Measurements from ENCODE around the gene USP24. TPM values are rescaled to one million over a fixed set of nuclear protein-coding genes. Genes with fewer than 3 reads are reported as not detected.

The USP24 gene
- total RNA-seq, 1 donor from 2014 or later: 19.7 TPM

DNA sequence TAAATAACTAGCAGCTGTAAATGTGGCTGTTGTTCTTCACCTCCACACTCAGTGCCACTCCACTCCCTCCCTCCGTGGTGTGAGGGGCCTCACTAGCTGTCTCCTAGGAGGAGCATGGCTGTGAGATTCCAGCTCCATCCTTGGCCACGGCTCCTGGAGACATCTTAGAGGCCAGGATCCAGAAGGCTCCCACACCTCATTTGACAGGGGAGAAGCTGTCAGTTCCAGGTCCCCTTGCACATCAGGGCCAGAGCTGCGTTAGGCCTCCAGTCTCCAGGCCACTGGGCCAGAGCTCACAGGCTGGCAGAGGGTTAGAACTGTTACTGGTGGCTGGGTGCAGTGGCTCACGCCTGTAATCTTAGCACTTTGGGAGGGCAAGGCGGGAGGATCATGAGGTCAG is 160.8 kb downstream of the USP24 start:
- TF ChIP-seq, protein P1, sequence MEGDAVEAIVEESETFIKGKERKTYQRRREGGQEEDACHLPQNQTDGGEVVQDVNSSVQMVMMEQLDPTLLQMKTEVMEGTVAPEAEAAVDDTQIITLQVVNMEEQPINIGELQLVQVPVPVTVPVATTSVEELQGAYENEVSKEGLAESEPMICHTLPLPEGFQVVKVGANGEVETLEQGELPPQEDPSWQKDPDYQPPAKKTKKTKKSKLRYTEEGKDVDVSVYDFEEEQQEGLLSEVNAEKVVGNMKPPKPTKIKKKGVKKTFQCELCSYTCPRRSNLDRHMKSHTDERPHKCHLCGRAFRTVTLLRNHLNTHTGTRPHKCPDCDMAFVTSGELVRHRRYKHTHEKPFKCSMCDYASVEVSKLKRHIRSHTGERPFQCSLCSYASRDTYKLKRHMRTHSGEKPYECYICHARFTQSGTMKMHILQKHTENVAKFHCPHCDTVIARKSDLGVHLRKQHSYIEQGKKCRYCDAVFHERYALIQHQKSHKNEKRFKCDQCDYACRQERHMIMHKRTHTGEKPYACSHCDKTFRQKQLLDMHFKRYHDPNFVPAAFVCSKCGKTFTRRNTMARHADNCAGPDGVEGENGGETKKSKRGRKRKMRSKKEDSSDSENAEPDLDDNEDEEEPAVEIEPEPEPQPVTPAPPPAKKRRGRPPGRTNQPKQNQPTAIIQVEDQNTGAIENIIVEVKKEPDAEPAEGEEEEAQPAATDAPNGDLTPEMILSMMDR (conservative IDR thresholded peaks at IDR 0.05; ENCODE audit: low read depth, low read length): no peak
- H3K4me3 ChIP-seq (ENCODE audit: low read depth, low read length): no peak overlapping the region
- no peak for DNase-seq (ENCODE audit: low read depth)

DNA sequence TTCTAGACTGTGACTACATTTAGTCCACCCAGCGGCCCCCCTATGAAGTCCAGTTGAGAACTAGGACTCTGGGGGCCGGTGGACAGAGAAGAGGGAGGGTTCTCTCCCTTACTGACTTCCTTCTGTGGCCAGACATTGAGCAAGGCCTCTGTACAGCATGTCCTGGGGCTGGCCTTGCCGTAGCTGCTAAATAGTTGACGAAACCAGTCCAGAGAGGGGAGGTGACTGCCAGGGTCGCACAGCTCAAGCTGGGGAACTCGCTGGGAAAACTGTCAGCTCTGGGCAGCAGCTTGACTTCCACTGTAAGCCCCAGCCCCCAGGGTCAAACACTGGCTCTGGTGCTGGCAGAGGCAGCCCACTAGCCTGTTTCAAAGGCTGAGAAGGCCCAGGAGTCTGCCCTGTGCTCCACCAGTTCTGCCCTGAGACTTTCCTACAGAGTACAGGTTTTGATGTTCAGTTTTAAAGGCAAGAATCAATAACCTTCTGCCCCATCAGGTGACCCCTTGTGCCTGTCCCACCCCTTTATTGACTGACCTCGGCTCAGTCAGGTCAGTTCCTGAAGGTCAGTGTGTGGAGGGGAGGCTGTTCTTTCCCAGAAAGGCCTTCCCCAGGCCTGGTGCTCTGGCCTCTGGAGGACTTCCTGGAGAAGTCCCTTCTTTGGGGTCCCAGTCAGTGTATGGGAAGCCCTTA is 161.8 kb downstream of the USP24 start:
- TF ChIP-seq, protein P1 (conservative IDR thresholded peaks at IDR 0.05; ENCODE audit: low read depth, low read length): no peak
- no peak for DNase-seq (ENCODE audit: low read depth)
- no peak overlapping the region for H3K4me3 ChIP-seq (ENCODE audit: low read depth, low read length)

DNA sequence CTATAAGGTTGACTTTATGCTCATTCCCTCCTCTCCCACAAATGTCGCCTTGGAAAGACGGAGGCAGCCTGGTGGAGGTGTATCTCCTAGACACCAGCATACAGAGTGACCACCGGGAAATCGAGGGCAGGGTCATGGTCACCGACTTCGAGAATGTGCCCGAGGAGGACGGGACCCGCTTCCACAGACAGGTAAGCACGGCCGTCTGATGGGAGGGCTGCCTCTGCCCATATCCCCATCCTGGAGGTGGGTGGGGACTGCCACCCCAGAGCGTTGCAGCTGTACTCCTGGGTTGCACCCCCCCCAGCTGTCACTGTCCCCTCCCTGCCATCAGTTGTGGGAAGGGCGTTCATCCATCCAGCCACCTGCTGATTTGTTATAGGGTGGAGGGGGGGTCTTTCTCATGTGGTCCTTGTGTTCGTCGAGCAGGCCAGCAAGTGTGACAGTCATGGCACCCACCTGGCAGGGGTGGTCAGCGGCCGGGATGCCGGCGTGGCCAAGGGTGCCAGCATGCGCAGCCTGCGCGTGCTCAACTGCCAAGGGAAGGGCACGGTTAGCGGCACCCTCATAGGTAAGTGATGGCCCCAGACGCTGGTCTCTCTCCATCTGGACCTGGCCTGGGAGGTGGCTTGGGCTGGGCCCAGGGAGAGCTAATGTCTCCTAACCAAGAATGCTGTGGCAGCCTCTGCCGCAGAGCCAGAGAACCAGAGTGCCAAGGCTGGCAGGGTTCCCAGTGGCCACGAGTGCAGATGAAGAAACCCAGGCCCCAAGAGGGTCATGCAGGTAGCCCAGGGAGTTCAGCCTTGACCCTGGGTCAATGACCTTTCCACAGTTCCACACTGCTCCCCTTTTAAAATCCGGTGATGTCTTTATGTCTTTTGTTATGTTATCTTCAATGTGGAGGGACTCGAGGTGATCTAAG is 162.7 kb downstream of the USP24 start:
- TF ChIP-seq, protein P1 (conservative IDR thresholded peaks at IDR 0.05; ENCODE audit: low read depth, low read length): no peak
- no peak for DNase-seq (ENCODE audit: low read depth)
- no peak overlapping the region for H3K4me3 ChIP-seq (ENCODE audit: low read depth, low read length)

DNA sequence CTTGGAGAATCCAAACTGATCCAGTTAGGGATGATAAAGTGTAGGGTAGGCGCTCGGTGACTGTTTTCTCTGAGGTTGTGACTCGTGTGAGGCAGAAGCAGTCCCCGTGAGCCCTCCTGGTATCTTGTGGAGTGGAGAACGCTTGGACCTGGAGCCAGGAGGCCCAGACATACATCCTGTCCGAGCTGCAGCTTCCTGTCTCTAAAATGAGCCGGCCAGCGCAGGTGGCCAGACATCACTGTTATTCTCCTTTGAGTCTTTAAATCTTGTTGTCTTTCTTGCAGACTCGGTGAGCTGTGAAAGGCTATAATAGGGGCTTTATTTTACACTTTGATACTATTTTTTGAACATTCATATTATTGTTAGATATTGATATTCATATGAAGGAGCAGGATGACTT is 163.5 kb downstream of the USP24 start:
- TF ChIP-seq, protein P1 (conservative IDR thresholded peaks at IDR 0.05; ENCODE audit: low read depth, low read length): no peak
- no peak for DNase-seq (ENCODE audit: low read depth)
- no peak overlapping the region for H3K4me3 ChIP-seq (ENCODE audit: low read depth, low read length)

DNA sequence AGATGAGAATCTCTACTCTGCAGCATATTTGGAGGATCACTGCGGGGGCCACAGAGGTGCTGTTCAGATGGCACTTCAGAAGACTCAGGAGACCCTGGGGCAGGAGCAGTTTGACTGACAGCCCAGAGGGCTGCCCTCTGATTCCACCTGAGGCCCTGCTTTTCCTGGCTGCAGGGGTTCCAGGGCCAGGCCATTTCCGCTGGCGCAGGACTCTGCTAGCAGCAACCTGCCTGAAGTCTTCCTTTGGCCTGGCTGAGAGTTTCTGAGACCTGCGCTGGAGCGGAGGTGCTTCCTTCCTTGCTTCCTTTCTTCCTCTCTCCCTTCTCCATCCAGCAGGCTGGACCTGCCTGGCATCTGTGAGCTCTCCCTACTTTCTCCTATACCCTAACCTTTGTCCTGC is 164.0 kb downstream of the USP24 start:
- TF ChIP-seq, protein P1 (conservative IDR thresholded peaks at IDR 0.05; ENCODE audit: low read depth, low read length): no peak
- DNase-seq (ENCODE audit: low read depth): no peak
- no peak overlapping the region for H3K4me3 ChIP-seq (ENCODE audit: low read depth, low read length)

DNA sequence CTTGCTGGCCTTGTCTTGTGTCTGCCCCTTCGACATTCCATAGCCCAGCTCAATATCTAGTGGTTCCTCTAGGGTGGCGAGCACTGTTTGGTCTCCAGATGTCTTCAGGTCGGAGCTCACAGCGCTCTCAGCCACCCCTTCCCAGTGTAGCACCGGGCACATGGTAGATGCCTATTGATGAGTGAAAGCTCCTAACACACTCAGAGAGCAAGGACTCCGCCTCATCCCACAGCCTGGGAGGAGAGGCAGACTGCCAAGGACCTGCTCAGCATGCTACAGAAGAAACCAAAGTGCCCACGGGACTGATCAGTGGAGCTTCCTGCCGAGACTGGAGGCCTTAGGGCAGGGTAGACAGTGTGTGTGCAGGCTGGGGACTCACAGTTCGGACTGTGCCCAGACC is 164.9 kb downstream of the USP24 start:
- H3K4me3 ChIP-seq (ENCODE audit: low read depth, low read length): no peak overlapping the region
- no peak for DNase-seq (ENCODE audit: low read depth)
- TF ChIP-seq, protein P1 (conservative IDR thresholded peaks at IDR 0.05; ENCODE audit: low read depth, low read length): no peak

Data from epithelial cell of proximal tubule (primary cell).